ENCODE results near the gene PRCC.

Gene PRCC

GRCh38 chr1:156781585-156782186 is 14.4 kb downstream of the PRCC start:
- DNase-seq (ENCODE audit: low read depth) = no peak
- in situ Hi-C loops (cut with HindIII; ENCODE audit: low sequenced_read_pairs) = no loop called here

DNA sequence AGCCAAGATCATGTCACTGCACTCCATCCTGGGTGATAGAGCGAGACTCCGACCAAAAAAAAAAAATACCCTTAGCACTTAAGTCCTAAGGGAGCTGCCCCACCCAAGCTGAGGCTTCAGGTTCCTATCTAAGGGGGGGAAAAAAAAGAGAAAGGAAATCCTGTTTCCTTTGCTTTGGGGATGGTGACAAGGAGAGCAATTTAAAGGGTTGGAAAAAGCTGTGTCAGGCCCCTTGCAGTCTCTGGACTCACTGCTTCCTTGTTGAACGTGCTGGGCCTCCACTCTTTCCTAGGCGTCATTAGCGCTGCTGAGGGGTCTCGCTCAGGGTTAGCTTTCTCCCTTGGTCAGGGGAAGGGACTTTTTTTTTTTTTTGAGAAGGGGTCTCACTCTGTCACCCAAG is 18.1 kb downstream of the PRCC start:
- H3K4me3 ChIP-seq (ENCODE audit: low read depth, low read length) = no peak overlapping the region
- no peak for TF ChIP-seq CTCF (IDR thresholded peaks at IDR 0.05; ENCODE audit: low read depth, low read length, missing control alignments)
- in situ Hi-C loops (cut with HindIII; ENCODE audit: low sequenced_read_pairs) = no loop called here
- no peak for DNase-seq (ENCODE audit: low read depth)

More at GRCh38 chr1:156781585-156782186, 14.4 kb downstream of the PRCC start:
- no peak overlapping the region for H3K4me3 ChIP-seq (ENCODE audit: low read depth, low read length)
- TF ChIP-seq CTCF (IDR thresholded peaks at IDR 0.05; ENCODE audit: low read depth, low read length, missing control alignments) = no peak

- TF ChIP-seq CTCF (IDR thresholded peaks at IDR 0.05; ENCODE audit: low read depth, low read length, missing control alignments) = no peak
- no peak for DNase-seq (ENCODE audit: low read depth)
- no peak overlapping the region for H3K4me3 ChIP-seq (ENCODE audit: low read depth, low read length)
- in situ Hi-C loops (cut with HindIII; ENCODE audit: low sequenced_read_pairs) = no loop called here
These were observed 19.3 kb downstream of the PRCC start for GRCh38 chr1:156786640-156787039.

GRCh38 chr1:156788136-156788535 is 20.8 kb downstream of the PRCC start:
- TF ChIP-seq CTCF (IDR thresholded peaks at IDR 0.05; ENCODE audit: low read depth, low read length, missing control alignments) = no peak
- in situ Hi-C loops (cut with HindIII; ENCODE audit: low sequenced_read_pairs) = no loop called here
- no peak for DNase-seq (ENCODE audit: low read depth)
- no peak overlapping the region for H3K4me3 ChIP-seq (ENCODE audit: low read depth, low read length)

DNA sequence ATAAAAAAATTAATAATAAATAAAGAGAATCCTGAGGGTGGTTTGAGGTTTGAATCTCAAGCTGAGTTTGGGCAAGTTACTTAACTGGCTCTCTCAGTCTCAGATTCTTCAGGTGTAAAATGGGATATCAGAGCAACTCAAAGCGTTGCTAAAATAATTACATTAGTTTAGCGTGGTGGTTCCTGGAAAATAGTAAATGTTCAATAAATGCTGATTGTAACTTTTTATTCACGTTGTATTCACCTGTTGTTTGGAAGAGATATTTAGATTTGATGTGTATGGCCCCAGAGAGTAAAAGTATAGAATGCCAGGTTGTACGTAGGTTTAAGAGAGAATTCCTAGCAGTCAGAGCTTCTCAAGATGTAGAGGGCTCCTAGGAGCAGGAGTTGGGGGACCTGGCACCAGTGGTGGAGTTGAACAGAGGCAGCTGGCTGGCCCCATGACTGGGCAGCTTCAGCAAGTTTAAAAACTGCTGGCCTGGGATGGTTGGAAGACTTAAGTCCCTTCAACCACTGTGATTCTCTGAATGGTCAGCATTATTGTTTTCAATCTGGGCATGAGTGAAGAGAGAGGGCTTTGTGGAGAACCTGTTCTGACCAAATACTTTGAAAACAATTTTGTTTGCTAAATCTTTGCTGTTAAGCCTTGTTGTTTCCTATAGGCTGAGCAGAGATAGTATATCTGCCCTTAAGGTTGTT is 22.4 kb downstream of the PRCC start:
- TF ChIP-seq CTCF (IDR thresholded peaks at IDR 0.05; ENCODE audit: low read depth, low read length, missing control alignments) = no peak
- in situ Hi-C loops (cut with HindIII; ENCODE audit: low sequenced_read_pairs) = no loop called here
- H3K4me3 ChIP-seq (ENCODE audit: low read depth, low read length) = no peak overlapping the region
- no peak for DNase-seq (ENCODE audit: low read depth)

- TF ChIP-seq CTCF (IDR thresholded peaks at IDR 0.05; ENCODE audit: low read depth, low read length, missing control alignments) = no peak
- in situ Hi-C loops (cut with HindIII; ENCODE audit: low sequenced_read_pairs) = no loop called here
These were observed 27.4 kb downstream of the PRCC start for GRCh38 chr1:156794506-156795373.

More at GRCh38 chr1:156794506-156795373, 27.4 kb downstream of the PRCC start:
- H3K4me3 ChIP-seq (ENCODE audit: low read depth, low read length) = no peak overlapping the region
- no peak for DNase-seq (ENCODE audit: low read depth)
